Urothelium cell line (cell line): ENCODE measurements around the gene GALR1.

ENCODE experiments used
- DNase-seq: peaks from one replicate; pipeline ENCODE4 v3.0.0; 2011; ENCODE audit warnings: low spot score, mixed read lengths
- FAIRE-seq: peaks from 2 replicates; lab custom pipeline; 2011; peaks lifted over from hg19 to GRCh38; lab: Jason Lieb, UNC

GALR1 gene

GRCh38 chr18:77316641-77317040 is 67.0 kb downstream of the GALR1 start:
- no peak for FAIRE-seq
- no peak for DNase-seq

- DNase-seq (no peak), FAIRE-seq (no peak)
These were observed 71.4 kb downstream of the GALR1 start for GRCh38 chr18:77320971-77321559.

- FAIRE-seq, result no peak
- DNase-seq, result peak; percentile 28
These were observed 72.5 kb downstream of the GALR1 start for GRCh38 chr18:77321823-77322805.

GRCh38 chr18:77323640-77324299 is 74.1 kb downstream of the GALR1 start:
- DNase-seq (no peak), FAIRE-seq (no peak)
